GM18907 (cell line): ENCODE measurements around the gene DACT1.
"Not testable (repeated sequence)": the region's sequence is repeated elsewhere in the genome, so short reads cannot be mapped to it uniquely, and the experiment has no call there.

Experiments used
- ATAC-seq: cut with Tn5 transposase; IDR thresholded peaks from one replicate; pipeline ENCODE4 v1.9.1; 2021; ENCODE audit warnings: mild to moderate bottlenecking, moderate library complexity; ENCODE audit not compliant: unreplicated experiment

DACT1 gene

GRCh38 chr14:58637391-58638230 lies at the start of gene DACT1:
Gene DACT1, plus strand, starts transcription at chr14:58637962. Its CDS starts 241 bp downstream, at chr14:58638203.
- peak; percentile 49 for ATAC-seq

GRCh38 chr14:58588321-58588720 lies 49.4 kb upstream of the DACT1 start:
- ATAC-seq = not testable (repeated sequence)

- no peak for ATAC-seq
These were observed 43.8 kb upstream of the DACT1 start for GRCh38 chr14:58593977-58594376.

GRCh38 chr14:58597041-58597440 lies 40.7 kb upstream of the DACT1 start:
- ATAC-seq = no peak

- no peak for ATAC-seq
These were observed 39.5 kb upstream of the DACT1 start for GRCh38 chr14:58598028-58598803.

GRCh38 chr14:58598804-58599525 lies 38.8 kb upstream of the DACT1 start:
- ATAC-seq = no peak

GRCh38 chr14:58599707-58600106 lies 38.1 kb upstream of the DACT1 start:
- ATAC-seq = no peak

- no peak for ATAC-seq
These were observed 32.3 kb upstream of the DACT1 start for GRCh38 chr14:58605465-58605864.

GRCh38 chr14:58607131-58607951 lies 30.4 kb upstream of the DACT1 start:
- ATAC-seq = no peak

GRCh38 chr14:58607952-58608317 lies 29.8 kb upstream of the DACT1 start:
- no peak for ATAC-seq

GRCh38 chr14:58617619-58618018 lies 20.1 kb upstream of the DACT1 start:
- ATAC-seq = no peak

- no peak for ATAC-seq
These were observed 17.8 kb upstream of the DACT1 start for GRCh38 chr14:58620011-58620410.

GRCh38 chr14:58625438-58625837 lies 12.3 kb upstream of the DACT1 start:
- no peak for ATAC-seq

GRCh38 chr14:58626431-58626831 lies 11.3 kb upstream of the DACT1 start:
- ATAC-seq = no peak

GRCh38 chr14:58628406-58628805 lies 9.4 kb upstream of the DACT1 start:
- no peak for ATAC-seq

- ATAC-seq = no peak
These were observed 8.5 kb upstream of the DACT1 start for GRCh38 chr14:58629281-58629680.

- ATAC-seq = no peak
These were observed 6.0 kb upstream of the DACT1 start for GRCh38 chr14:58631732-58632131.

GRCh38 chr14:58633831-58634230 lies 3.9 kb upstream of the DACT1 start:
- ATAC-seq = no peak

- no peak for ATAC-seq
These were observed 3.2 kb upstream of the DACT1 start for GRCh38 chr14:58634406-58635090.
